ENCODE results near the gene MSGN1. TPM values are rescaled to one million over a fixed set of nuclear protein-coding genes. Genes with fewer than 3 reads are reported as not detected.

MSGN1 gene
- total and polyA plus RNA-seq, 2 of the 8 experiments (the other 6 are each of a cell fraction or from before 2014, with no cell fraction given), result not detected

- Histone ChIP-seq H3K27ac (ENCODE audit: low read depth, low read length) (no peak overlapping the region), H2BK120ac (replicated peaks; ENCODE audit: low read depth, low read length) (no peak overlapping the region), H3K9me3 (ENCODE audit: insufficient read depth in 2 of 2, low read depth in 1 of 2, low read length in 1 of 2) (no peaks in the 10 kb centered on the region), H3K4me3 (ENCODE audit: extremely low read depth in 1 of 4, insufficient read depth in 2 of 4, low read depth in 3 of 4, low read length in 4 of 4) (no peak overlapping the region), H3K14ac (ENCODE audit: insufficient read length) (no peak overlapping the region), H3K56ac (replicated peaks; ENCODE audit: insufficient read length, low read depth, low read length) (no peak overlapping the region), H4K8ac (ENCODE audit: extremely low read depth, insufficient read depth, low read length) (no peak overlapping the region), H3K23ac (ENCODE audit: insufficient read length) (no peak overlapping the region), H2BK12ac (ENCODE audit: low read depth, low read length) (no peak overlapping the region), H3K9ac (replicated peaks in 1 of 4; ENCODE audit: extremely low read depth in 1 of 4, low read depth in 3 of 4, low read length in 3 of 4) (no peak overlapping the region), H4K20me1 (replicated peaks in 1 of 2; ENCODE audit: control insufficient read depth in 1 of 2, insufficient read depth in 2 of 2, low read length in 2 of 2) (no peaks in the 10 kb centered on the region), H3K23me2 (ENCODE audit: low read depth, low read length) (no peaks in the 10 kb centered on the region), H3K27me3 (replicated peaks in 1 of 4; ENCODE audit: control insufficient read depth in 3 of 4, extremely low read depth in 1 of 4, insufficient read depth in 3 of 4, low read length in 3 of 4) (no peaks in the 10 kb centered on the region), H4K5ac (ENCODE audit: insufficient read length, low read depth, low read length) (no peak overlapping the region), H3K36me3 (ENCODE audit: control insufficient read depth in 2 of 4, insufficient read depth in 4 of 4, low read length in 3 of 4) (no peaks in the 10 kb centered on the region), H3K4me1 (replicated peaks in 1 of 4; ENCODE audit: control insufficient read depth in 3 of 4, insufficient read depth in 4 of 4, low read length in 3 of 4) (no peaks in the 10 kb centered on the region), H2BK5ac (ENCODE audit: low read depth, low read length) (no peak overlapping the region), H2BK15ac (ENCODE audit: low read length) (no peak overlapping the region), H3K4ac (replicated peaks; ENCODE audit: insufficient read length, low read depth, low read length) (no peak overlapping the region), H2BK20ac (ENCODE audit: low read length) (no peak overlapping the region), H2AK5ac (ENCODE audit: low read depth, low read length) (no peak overlapping the region), H2AFZ (ENCODE audit: low read length) (no peak overlapping the region), H3K18ac (ENCODE audit: extremely low read depth, low read length) (no peak overlapping the region), H3K79me1 (ENCODE audit: low read depth, low read length) (no peaks in the 10 kb centered on the region), H4K91ac (replicated peaks; ENCODE audit: insufficient read length, low read length) (no peak overlapping the region), H3K79me2 (ENCODE audit: control insufficient read depth in 1 of 2, insufficient read depth in 2 of 2, low read length in 2 of 2) (no peaks in the 10 kb centered on the region), H3K4me2 (ENCODE audit: insufficient read depth in 1 of 2, low read depth in 2 of 2, low read length in 2 of 2) (no peak overlapping the region)
- WGBS, 2 experiments (ENCODE audit: extremely low coverage in 1 of 2, insufficient coverage in 1 of 2, insufficient read length in 1 of 2, insufficient replicate concordance in 2 of 2, low coverage in 1 of 2, low lambda C conversion rate in 2 of 2, missing lambda C conversion rate in 1 of 2), result 55% methylated on average over 2 of the region's 2 CpGs; no CpG with 5 or more reads in 1 of the 2 experiments
- ChIA-PET POLR2A (ENCODE audit: partially characterized antibody) (no interaction called here), CTCF (ENCODE audit: partially characterized antibody) (interaction anchor here (1.2 to 1.7 kb wide), 5 partner anchors 8 to 53 kb away, joined by 3 to 8 read pairs (median 5); no protein-coding TSS in a partner anchor)
- DNase-seq (ENCODE audit: low read depth in 1 of 2, low spot score in 2 of 2) (no peak), FAIRE-seq (no peak)
- TF ChIP-seq POLR2AphosphoS5 (IDR thresholded peaks at IDR 0.05; ENCODE audit: low read depth, low read length) (no peak), KDM5A (IDR thresholded peaks at IDR 0.05; ENCODE audit: low read length) (no peak), E2F6 (IDR thresholded peaks at IDR 0.05) (no peak), USF2 (IDR thresholded peaks at IDR 0.05; ENCODE audit: low read length) (no peak), SIRT6 (IDR thresholded peaks at IDR 0.05; ENCODE audit: low read length) (no peak), CTBP2 (IDR thresholded peaks at IDR 0.05; ENCODE audit: borderline replicate concordance, insufficient read depth, insufficient read length, low read length) (no peak), RNF2 (IDR thresholded peaks at IDR 0.05; ENCODE audit: borderline replicate concordance, low read depth, low read length, missing control alignments, poor library complexity, severe bottlenecking) (no peak), CEBPB (IDR thresholded peaks at IDR 0.05; ENCODE audit: low read depth, low read length) (no peak)
- TF ChIP-seq, protein P1, sequence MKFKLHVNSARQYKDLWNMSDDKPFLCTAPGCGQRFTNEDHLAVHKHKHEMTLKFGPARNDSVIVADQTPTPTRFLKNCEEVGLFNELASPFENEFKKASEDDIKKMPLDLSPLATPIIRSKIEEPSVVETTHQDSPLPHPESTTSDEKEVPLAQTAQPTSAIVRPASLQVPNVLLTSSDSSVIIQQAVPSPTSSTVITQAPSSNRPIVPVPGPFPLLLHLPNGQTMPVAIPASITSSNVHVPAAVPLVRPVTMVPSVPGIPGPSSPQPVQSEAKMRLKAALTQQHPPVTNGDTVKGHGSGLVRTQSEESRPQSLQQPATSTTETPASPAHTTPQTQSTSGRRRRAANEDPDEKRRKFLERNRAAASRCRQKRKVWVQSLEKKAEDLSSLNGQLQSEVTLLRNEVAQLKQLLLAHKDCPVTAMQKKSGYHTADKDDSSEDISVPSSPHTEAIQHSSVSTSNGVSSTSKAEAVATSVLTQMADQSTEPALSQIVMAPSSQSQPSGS (IDR thresholded peaks at IDR 0.05; ENCODE audit: low read length), result no peak
- TF ChIP-seq, protein P2, sequence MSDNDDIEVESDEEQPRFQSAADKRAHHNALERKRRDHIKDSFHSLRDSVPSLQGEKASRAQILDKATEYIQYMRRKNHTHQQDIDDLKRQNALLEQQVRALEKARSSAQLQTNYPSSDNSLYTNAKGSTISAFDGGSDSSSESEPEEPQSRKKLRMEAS (IDR thresholded peaks at IDR 0.05), result no peak
Measured at GRCh38 chr2:17867133-17867532, 50.9 kb downstream of the MSGN1 start.

Data from H1 (cell line).